HG03439 (cell line): Measurements from ENCODE around the gene OSBPL5.

Source experiments
- ATAC-seq: cut with Tn5 transposase; IDR thresholded peaks from one replicate; pipeline ENCODE4 v1.9.1; 2021; ENCODE audit warnings: mild to moderate bottlenecking, moderate library complexity; ENCODE audit not compliant: unreplicated experiment

OSBPL5 gene

DNA sequence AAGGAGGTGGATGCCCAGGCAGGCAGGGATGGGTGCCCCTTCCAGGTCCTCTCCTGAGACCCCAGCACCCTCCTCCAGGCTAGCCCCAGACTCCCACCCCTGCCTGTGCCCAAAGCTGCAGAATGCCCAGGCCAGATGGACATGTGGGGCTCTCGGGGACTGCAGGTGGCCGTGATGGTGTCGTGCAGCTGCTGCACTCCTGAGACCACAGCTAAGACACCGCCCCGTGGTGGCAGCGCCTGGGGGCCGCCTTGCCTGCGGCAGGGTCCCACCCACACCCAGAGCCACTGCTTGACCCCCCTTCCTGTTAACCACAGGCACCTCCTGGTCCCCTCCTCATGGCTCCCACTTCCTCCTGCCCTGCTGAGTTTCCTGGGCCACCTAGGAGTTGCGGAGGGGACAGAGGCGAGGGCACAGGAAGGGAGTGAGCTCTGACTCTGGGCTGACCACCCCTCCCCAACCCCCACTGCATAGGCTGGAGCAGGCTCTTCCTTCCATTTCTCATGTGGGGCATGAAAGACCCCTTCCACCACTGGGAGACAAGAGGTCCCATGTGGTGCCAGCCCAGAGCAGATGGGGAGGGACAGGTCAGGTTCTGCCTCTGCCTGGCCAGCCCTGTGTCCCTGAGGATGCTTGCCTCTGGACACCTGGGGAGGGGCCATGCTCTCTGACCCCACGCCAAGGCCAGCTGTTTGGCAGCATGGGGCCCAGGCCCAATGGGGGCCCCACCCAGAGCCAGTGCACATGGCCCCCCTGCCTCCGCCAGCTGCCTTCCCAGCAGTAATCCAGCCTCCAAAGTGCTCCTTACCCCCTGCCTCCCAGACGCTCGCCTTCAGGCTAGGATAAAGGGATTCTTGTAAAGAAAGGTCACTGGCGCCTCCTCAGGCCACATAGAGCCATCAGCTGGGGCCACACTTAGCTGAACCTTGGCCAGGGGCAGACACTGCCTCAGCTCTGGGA is 29.3 kb downstream of the OSBPL5 start:
- no peak for ATAC-seq

DNA sequence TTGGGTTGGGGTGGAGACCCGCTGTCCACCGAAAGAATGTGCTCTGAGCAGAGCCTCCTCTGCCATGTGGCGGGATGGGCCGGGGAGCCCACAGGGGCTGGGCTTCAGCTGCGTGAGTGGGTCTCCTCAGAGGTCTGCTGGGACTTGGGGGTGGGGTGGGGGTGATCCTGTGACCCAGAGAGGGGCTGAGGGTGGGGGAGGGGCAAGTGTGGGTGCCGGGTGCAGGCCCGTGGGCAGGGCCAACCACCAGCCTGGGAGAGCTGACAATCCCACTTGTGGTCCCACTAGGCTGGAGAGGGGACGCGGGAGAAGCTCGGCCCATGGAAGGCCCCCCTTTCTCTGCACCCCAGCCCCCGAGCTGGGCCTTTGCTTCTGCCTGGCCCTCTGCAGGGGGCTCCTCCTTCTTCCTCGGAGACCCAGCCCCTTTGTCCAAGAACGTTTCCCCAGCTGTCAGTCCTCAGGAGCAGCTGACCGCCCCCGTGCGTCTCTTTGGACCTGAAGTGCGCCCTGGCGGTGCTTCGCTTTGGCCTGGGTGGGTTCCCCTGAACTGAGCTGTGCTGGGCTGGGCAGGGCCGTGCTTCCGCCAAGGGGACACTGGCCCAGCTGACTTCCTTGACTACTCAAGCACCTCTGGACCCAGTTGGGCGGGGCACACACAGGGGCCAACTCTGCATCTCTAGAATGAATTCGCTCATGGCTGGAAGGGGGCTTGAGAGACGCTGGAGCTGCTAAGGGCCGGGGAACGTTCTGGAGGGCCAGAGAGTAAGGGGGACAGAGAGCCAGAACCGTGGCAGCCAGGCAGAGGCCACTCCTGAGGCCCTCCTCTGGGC is 30.2 kb downstream of the OSBPL5 start:
- ATAC-seq: no peak

DNA sequence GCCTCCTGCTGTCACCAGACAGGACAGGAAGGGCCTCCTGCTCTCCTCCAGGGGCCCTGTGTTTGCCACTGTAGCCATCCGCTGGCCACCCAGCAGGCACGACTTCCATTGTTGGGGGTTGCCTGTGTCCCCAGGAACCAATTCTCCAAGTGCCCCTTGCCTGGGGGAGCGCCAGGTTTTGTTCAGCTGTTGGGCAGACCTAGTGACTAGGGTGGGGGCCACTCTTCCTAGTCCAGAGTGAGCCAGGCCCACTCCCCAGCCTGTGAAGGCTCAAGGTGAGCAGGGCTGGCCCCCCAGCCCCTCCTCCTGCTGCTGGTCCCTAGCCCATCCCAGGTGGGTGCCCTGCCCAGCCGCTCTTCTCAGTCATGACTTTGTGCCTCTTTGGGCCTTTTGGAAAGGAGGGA is 30.9 kb downstream of the OSBPL5 start:
- ATAC-seq: no peak

DNA sequence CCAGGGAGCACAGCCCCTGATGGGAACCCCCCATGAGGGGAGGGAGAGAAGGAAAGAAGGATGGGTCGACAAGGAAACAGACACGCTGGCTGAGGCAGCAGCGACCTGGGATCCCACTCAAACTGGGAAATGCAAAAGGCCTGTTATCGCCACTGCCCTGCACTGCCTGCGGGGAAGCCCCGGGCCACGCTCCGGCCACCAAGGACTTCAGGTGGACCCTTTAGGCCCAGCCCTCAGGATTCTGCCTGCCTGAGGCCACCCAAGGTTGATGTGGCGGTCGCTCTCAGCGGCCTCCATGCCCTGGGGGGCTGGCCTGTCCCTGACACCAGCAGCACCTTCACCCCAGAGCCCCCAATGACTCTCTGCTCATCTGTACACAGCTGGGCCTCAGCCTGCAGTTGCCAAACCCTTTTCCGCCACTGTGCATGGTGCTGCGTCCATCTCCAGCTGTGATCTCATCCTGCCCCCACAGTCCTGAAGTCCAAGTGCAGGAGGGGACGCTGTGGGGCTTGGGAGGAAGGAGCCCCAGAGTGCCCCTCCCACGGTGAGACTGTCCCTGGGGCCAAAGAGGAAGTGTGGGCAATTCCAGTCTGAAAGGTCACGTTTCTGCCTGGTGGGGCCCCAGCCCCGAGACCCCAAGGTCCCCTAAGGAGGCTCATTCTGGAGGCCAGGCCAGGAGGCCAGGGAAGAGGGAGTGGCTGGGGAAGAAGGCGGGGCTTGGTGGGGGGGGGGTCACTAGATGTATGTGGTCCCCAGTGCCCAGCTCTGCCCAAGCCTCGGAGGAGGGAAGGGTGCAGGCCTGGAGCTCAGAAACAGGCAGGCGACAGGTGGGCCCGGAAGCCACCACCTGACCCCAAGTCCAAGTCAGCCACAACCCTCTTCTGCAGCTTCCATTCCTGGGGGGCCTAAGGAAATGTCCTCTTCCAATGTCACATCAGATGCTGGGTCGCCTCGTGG is 31.6 kb downstream of the OSBPL5 start:
- no peak for ATAC-seq

DNA sequence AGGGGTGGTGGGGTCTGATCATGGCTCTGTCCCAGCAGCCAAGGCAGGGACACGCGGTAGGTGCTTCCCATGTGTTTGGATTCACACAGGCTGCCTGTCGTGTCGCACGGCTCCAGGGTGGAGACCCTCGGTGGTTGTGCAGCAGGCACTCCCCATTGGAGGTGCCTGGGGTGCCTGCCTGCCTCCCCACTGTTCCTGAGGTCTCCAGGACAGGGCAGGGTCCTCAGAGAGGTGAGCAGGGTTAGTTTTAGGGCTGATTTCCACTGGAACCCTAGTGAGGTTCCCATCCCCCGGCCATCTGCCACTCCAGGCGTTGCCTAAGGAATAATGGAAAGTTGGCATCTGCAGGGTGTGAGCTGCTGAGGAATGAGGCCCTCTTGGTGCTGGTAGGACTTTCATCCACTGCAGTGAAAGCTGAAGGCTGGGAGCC is 32.3 kb downstream of the OSBPL5 start:
- ATAC-seq: no peak

DNA sequence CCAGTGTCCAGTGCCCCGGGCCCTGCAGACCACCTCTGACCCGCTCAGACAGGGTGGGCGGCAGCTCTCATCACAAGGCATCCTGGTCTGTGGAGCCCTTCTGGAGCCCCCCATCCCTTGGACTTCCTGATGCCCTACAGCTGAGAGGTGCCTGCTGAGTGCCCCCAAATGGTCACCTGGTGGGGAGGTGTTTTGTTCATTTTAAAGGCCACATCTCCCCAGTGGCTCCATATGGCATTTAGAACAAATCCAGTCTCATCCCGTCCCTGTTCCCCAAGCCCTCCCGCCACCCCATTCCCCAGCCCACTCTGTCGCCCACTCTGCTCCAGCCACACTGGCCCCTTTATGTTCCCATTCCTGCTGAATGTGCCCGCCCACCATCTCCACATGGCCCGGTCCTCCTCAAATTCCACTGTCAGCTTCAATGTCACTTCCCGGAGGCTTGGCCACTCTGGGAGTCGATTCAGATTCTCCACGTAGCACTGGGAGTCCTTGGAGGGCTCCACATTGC is 32.8 kb downstream of the OSBPL5 start:
- no peak for ATAC-seq

DNA sequence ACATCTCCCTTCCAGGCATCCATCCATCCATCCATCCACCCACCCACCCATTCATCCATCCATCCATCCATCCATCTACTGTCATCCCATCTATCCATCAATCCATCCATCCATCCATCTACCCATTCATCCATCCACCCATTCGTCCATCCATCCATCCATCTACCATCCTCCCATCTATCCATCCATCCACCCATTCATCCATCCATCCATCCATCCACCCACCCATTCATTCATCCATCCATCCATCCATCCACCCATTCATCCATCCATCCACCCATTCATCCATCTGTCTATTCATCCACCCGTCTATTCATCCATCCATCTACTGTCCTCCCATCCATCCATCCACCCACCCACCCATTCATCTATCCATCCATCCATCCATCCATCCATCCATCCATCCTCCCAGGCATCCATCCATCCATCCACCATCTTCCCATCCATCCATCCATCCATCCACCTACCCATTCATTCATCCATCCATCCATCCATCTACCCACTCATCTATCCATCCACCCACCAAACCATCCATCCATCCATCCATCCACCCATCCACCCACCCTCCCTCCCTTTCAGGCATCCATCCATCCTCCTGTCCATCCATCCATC is 33.7 kb downstream of the OSBPL5 start:
- no peak for ATAC-seq

DNA sequence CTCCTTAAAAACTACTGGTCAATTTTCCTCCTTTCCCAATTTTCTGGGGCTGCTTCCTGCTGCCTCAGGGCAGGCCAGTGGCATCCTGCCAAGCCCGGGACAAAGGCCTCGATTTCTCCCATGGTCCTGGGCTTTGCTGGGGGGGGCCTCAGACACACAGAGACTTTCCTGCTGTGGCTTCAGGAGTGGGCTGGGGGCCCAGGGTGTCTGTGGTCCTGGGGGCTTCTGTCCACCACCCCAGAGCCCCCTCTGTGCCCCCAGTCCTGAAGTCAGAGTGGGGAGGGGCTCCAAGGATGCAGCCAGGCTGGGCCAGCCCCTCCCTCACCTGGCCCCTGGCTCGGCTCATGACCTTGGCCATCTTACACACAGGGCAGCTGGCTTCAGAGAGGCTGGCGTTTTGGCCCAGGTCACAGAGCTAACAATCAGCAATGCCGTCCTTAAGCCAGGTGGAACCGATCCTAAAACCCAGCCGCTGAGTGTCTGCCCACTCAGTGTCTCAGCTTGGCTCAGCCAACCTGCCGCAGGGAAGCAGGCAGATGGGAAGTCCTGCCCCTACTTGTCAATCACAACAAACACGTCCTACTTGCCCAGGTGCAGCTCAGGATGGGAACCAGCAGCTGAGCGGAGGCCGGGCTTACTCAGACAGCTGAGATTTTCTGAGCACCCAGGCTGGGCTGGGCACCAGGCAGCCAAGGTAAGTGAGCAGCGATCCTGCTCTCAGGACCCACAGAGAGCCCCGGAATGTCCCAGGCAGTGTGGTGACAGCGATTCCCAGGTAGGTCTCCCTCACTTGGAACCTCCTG is 34.6 kb downstream of the OSBPL5 start:
- ATAC-seq: no peak

DNA sequence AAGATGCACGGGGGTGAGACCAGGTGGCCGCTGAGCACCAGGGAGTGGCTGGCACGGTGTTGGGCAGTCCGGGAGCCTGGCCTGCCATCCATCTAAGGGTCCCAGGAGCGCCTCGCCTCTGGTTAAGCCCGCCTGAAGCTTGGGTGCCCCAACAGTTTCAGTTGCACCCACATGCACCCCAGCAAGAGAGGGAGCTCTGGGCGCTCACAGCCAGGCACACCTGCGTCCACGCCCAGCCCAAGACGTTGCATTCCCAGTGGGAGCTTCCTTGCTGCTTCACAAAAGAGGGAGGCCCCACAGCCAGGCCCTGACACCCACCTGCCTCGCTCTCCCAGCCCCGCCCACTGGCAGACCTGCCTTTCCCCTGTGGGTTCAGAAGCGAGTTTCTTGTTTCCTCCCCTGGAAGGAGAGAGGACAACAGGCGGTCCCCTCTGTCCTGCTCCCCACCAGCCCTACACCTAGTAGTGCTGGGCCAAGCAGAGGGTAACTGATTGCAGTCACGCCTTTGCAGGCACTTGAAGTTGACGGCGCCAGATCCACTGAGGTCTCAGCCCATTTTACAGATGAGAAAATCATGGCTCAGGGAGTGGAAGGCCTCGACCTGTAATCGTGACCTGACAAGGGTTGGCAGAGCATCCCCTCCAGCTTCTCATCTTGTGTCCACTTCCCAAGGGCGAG is 35.4 kb downstream of the OSBPL5 start:
- no peak for ATAC-seq

DNA sequence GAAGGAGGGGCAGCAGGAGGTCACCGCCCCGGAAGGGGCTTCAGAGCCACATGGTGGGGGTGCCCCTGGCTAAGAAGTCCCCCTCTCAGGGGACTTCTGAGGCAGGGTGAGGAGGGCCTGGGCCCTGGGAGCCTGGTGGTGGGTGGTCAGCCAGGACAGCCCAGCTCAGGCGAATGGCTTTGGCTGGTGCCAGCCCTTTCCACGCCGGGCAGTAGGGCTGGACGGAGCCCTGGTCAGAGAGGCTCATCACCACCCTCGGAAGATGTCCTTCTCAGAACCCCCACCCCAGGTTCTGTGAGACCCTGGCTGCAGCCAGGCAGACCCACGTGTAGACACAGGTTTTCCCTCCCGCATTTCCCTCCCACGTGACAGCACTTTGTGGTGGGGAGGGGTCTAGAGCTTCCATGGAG is 35.9 kb downstream of the OSBPL5 start:
- ATAC-seq: no peak

DNA sequence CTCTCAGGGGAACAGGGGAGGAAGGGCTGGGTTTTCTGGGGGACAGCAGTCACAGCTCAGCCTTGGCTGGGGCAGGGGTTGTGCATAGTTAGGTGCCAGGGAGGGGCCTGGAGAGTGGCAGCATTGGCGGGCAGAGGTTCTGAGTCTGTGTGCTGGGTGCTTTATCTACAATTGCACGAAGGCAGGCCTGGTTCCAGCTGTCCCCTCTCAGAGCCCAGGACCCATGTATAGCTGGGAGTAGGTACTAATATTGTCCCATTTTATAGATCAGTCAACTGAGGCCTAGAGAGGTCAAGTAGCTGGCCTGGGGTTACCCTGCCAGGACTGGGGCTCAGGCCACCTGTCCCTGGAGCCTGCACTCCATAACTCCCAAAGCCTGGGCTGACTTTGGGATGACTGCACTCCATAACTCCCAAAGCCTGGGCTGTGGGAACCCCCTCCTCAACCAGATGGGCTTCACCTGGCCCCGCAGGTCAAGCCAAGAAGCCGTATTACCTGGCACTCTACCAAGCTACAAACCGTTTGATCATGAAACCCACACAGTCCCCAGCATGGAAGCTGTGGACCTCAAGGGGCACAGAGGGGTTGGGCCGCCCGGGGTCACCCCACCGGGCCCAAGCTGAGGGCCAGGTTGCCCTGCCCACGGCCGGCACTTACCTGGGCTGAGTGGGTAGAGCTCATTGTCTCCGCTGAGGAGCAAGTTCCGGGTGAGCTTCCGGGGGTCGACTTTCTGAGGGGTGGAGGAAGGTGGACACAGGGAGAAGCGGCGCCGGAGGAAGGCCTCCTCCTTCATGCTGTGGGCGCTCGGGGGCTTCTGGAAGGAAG is 36.5 kb downstream of the OSBPL5 start:
- ATAC-seq: no peak

DNA sequence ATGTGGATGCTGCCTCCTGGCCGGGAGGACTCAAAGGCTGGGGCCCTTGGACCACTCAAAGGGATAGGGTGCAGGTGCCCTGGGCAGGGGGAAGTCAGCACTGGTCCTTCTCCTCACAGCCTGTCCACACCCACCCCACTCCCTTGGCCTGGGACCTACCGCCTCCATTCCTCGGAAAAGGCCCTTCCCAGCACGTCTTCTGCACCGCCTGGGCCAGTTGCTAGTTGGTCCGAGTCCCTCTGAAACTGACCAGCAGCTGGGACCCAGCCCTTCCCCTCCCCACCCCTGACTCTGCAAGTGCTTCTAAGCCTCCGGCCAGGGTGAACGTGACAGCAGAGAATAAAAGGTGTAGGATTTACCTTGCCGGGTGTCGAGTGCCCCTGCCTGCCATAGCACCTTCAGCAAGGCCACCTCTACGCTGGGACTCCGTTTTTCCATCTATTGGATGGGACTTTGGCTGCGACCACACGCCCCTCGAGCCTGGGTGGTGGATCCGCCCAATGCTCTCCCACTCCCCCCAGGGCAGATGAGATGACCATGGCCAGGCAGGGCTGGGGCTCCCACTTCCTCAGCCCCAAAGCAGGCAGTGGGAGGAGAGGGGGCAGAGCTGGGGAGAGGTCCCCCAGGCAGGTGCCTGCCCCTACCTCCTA is 37.3 kb downstream of the OSBPL5 start:
- ATAC-seq: no peak

DNA sequence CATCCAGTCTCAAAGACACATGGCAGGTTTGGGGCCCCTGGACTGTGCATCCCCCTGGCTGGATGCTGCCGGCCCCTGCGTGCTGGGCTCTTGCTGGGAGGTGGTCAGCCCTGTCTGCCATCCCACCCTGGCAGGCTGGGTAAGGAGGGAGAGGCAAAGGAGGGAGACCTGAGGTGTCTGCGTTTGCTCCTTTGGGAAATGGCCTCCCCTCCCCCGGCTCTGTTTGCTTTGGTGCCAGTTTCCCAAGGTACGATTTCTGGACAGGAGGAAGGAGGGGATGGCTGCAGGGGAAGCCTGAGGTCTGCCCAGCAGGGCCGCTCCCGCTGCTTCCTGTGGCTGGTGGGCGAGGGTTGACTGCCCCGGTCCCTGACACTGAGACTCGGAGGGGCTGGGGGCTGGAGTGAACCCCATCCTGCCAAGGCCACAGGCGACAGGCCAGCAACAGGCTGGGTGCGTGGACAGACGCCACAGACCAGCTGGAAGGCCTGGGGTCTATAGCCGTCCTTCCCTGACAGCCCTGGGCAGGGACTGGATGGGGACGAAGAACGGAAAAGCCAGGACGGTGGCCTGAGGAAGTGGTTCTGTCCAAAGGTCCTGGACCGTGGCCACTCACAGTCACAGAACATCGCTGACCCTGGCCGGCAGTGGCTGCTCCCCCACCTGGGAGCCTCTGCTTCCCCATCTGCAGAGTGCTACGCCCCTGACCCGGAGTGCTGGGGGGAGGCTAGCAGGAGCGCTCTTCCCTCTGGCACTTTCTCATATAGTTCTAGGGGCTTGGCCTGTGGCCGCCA is 38.0 kb downstream of the OSBPL5 start:
- no peak for ATAC-seq

DNA sequence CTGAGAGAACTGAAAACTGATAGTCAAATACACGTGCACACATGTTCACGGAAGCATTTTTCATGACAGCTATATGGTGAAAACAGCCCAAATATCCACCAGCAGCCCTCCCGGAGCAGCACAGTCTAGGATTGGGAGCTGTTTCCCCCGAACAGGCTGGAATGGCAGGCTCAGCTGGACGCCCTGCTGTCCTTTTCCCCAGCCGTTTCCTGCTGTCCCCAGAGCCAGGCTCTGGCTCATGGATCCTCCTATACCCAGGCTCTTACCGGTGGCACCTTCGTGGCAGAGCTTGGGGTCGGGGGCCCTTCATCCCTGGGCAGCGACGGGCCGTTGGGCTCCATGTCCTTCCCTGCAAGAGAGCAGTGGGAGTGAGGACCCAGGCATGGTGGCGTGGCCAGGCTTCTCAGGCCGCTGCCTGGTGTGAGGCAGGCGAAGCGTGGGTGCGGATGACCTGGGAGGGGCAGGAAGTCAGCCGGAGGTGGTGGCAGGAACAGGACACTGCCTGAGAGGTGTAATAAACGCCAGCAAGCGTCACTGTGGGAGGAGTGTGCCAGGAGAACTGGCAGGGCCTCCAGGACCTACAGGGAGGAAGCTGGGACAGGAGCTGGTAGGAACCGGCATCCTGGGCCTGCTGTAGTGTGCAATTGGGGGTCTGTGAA is 38.8 kb downstream of the OSBPL5 start:
- no peak for ATAC-seq

DNA sequence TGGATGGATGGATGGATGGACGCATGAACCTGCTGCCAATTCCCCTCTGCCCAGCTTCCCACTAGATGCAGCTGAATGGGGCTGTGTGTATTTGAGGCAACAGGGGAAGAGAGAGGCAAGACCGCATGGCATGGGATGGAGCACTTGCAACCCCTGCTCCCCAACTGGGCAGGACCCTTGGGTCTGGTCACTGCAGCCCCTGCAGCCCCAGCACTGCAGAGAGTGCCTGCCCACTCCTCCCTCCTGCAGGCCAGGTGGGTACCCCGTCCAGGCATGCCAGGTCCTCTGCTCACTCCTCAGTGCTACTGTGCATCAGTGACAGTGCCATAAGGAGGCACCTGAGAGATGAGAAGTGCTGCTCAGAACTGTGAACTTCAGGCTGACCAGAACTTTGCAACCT is 40.3 kb downstream of the OSBPL5 start:
- no peak for ATAC-seq
